ENCODE results near the gene EPS15. TPM values are rescaled to one million over a fixed set of nuclear protein-coding genes. Genes with fewer than 3 reads are reported as not detected.

The EPS15 gene
- total RNA-seq, 1 experiment from 2014 or later, result 26.3 TPM

GRCh38 chr1:51445351-51446090, 73.5 kb downstream of the EPS15 start:
- ChIA-PET POLR2A (ENCODE audit: unreplicated experiment) (interaction anchor here (0.6 kb wide), 1 partner anchor 220 kb away, joined by 6 read pairs; no protein-coding TSS in a partner anchor), CTCF (no interaction called here)
- H3K9me3 ChIP-seq (ENCODE audit: low read length), result no peaks in the 10 kb centered on the region
- H3K4me3 ChIP-seq (ENCODE audit: low read length), result no peak overlapping the region
- no peak overlapping the region for H3K27ac ChIP-seq (ENCODE audit: low read length)
- no peak overlapping the region for H2AFZ ChIP-seq (ENCODE audit: low read length)
- H3F3A ChIP-seq (ENCODE audit: low read length, unreplicated experiment), result no peaks in the 10 kb centered on the region
- H3K79me2 ChIP-seq (ENCODE audit: low read length), result no peaks in the 10 kb centered on the region
- no peaks in the 10 kb centered on the region for H3K27me3 ChIP-seq (ENCODE audit: low read length)
- BruUV-seq (replicated peaks), result no TSS peak
- no peak overlapping the region for H3K9ac ChIP-seq (ENCODE audit: low read length)
- peaks cover 10% of the 10 kb centered on the region; the same call in 1 of the 2 replicates for H3K36me3 ChIP-seq (ENCODE audit: low read depth, low read length)
- ATAC-seq (no peak), DNase-seq (no peak)
- TF ChIP-seq EZH2 (IDR thresholded peaks at IDR 0.05; ENCODE audit: low read length, unreplicated experiment) (no peak), CTCF (conservative IDR thresholded peaks at IDR 0.05; ENCODE audit: low read depth, low read length) (no peak), EZH2phosphoT487 (IDR thresholded peaks at IDR 0.05; ENCODE audit: borderline replicate concordance, low read length) (no peak)
- H3K4me1 ChIP-seq (ENCODE audit: insufficient read depth, low read length), result no peaks in the 10 kb centered on the region
- no peaks in the 10 kb centered on the region for H4K20me1 ChIP-seq (ENCODE audit: low read length)
- intact Hi-C loops (cut with micrococcal nuclease), result no loop called here
- H3K9me2 ChIP-seq (replicated peaks; ENCODE audit: low read length), result no peaks in the 10 kb centered on the region
- H3K4me2 ChIP-seq (ENCODE audit: low read length), result no peak overlapping the region

GRCh38 chr1:51444534-51445192, 74.4 kb downstream of the EPS15 start:
- no peak overlapping the region for H3K4me3 ChIP-seq (ENCODE audit: low read length)
- no peaks in the 10 kb centered on the region for H3K4me1 ChIP-seq (ENCODE audit: insufficient read depth, low read length)
- no peak overlapping the region for H3K9ac ChIP-seq (ENCODE audit: low read length)
- TF ChIP-seq EZH2phosphoT487 (IDR thresholded peaks at IDR 0.05; ENCODE audit: borderline replicate concordance, low read length) (no peak), EZH2 (IDR thresholded peaks at IDR 0.05; ENCODE audit: low read length, unreplicated experiment) (no peak), CTCF (conservative IDR thresholded peaks at IDR 0.05; ENCODE audit: low read depth, low read length) (no peak)
- no peaks in the 10 kb centered on the region for H3K9me3 ChIP-seq (ENCODE audit: low read length)
- no peaks in the 10 kb centered on the region for H3K9me2 ChIP-seq (replicated peaks; ENCODE audit: low read length)
- peak; percentile 66 for ATAC-seq
- intact Hi-C loops (cut with micrococcal nuclease), result loop anchor here (5.0 kb wide), 1 partner anchor 73 kb away; the partner anchor contains the start of gene EPS15
- DNase-seq, result no peak
- CTCF ChIA-PET, result no interaction called here
- H3K79me2 ChIP-seq (ENCODE audit: low read length), result no peaks in the 10 kb centered on the region
- H2AFZ ChIP-seq (ENCODE audit: low read length), result no peak overlapping the region
- BruUV-seq (replicated peaks), result no TSS peak
- POLR2A ChIA-PET (ENCODE audit: unreplicated experiment), result no interaction called here
- no peaks in the 10 kb centered on the region for H3K27me3 ChIP-seq (ENCODE audit: low read length)
- H3K36me3 ChIP-seq (ENCODE audit: low read depth, low read length), result peaks cover 15% of the 10 kb centered on the region; the same call in 1 of the 2 replicates
- no peak overlapping the region for H3K27ac ChIP-seq (ENCODE audit: low read length)
- H4K20me1 ChIP-seq (ENCODE audit: low read length), result no peaks in the 10 kb centered on the region
- H3K4me2 ChIP-seq (ENCODE audit: low read length), result no peak overlapping the region
- H3F3A ChIP-seq (ENCODE audit: low read length, unreplicated experiment), result no peaks in the 10 kb centered on the region

- no peaks in the 10 kb centered on the region for H4K20me1 ChIP-seq (ENCODE audit: low read length)
- TF ChIP-seq CTCF (conservative IDR thresholded peaks at IDR 0.05; ENCODE audit: low read depth, low read length) (no peak), EZH2phosphoT487 (IDR thresholded peaks at IDR 0.05; ENCODE audit: borderline replicate concordance, low read length) (no peak), EZH2 (IDR thresholded peaks at IDR 0.05; ENCODE audit: low read length, unreplicated experiment) (no peak)
- H3K27me3 ChIP-seq (ENCODE audit: low read length), result no peaks in the 10 kb centered on the region
- peak; percentile 48 for ATAC-seq
- no peak overlapping the region for H3K4me2 ChIP-seq (ENCODE audit: low read length)
- H3F3A ChIP-seq (ENCODE audit: low read length, unreplicated experiment), result no peaks in the 10 kb centered on the region
- CTCF ChIA-PET, result no interaction called here
- H3K9me2 ChIP-seq (replicated peaks; ENCODE audit: low read length), result no peaks in the 10 kb centered on the region
- H3K79me2 ChIP-seq (ENCODE audit: low read length), result no peaks in the 10 kb centered on the region
- H3K27ac ChIP-seq (ENCODE audit: low read length), result no peak overlapping the region
- intact Hi-C loops (cut with micrococcal nuclease), result loop anchor here (5.0 kb wide), 1 partner anchor 73 kb away; the partner anchor contains the start of gene EPS15
- no peak overlapping the region for H3K4me3 ChIP-seq (ENCODE audit: low read length)
- H3K4me1 ChIP-seq (ENCODE audit: insufficient read depth, low read length), result no peaks in the 10 kb centered on the region
- H3K9me3 ChIP-seq (ENCODE audit: low read length), result no peaks in the 10 kb centered on the region
- no peak overlapping the region for H3K9ac ChIP-seq (ENCODE audit: low read length)
- DNase-seq, result no peak
- peaks cover 19% of the 10 kb centered on the region; the same call in 1 of the 2 replicates for H3K36me3 ChIP-seq (ENCODE audit: low read depth, low read length)
- POLR2A ChIA-PET (ENCODE audit: unreplicated experiment), result no interaction called here
- no peak overlapping the region for H2AFZ ChIP-seq (ENCODE audit: low read length)
- BruUV-seq (replicated peaks), result no TSS peak
These were observed 75.0 kb downstream of the EPS15 start for GRCh38 chr1:51444096-51444495.
